ENCODE measurements around the gene GPX4.

GPX4 gene

GRCh38 chr19:1070576-1070930 is 33.2 kb upstream of the GPX4 start:
- DNase-seq (ENCODE audit: low read depth) = no peak
- no peak overlapping the region for H3K4me3 ChIP-seq (ENCODE audit: low read depth, low read length)
- no peak for TF ChIP-seq CTCF (IDR thresholded peaks at IDR 0.05; ENCODE audit: low read depth, low read length, missing control alignments)

GRCh38 chr19:1070931-1071791 is 32.6 kb upstream of the GPX4 start:
- no peak for DNase-seq (ENCODE audit: low read depth)
- TF ChIP-seq CTCF (IDR thresholded peaks at IDR 0.05; ENCODE audit: low read depth, low read length, missing control alignments) = no peak
- no peak overlapping the region for H3K4me3 ChIP-seq (ENCODE audit: low read depth, low read length)

- no peak overlapping the region for H3K4me3 ChIP-seq (ENCODE audit: low read depth, low read length)
- TF ChIP-seq CTCF (IDR thresholded peaks at IDR 0.05; ENCODE audit: low read depth, low read length, missing control alignments) = no peak
- no peak for DNase-seq (ENCODE audit: low read depth)
These were observed 31.3 kb upstream of the GPX4 start for GRCh38 chr19:1072371-1073015.

- DNase-seq (ENCODE audit: low read depth) = no peak
- TF ChIP-seq CTCF (IDR thresholded peaks at IDR 0.05; ENCODE audit: low read depth, low read length, missing control alignments) = no peak
- H3K4me3 ChIP-seq (ENCODE audit: low read depth, low read length) = no peak overlapping the region
These were observed 30.5 kb upstream of the GPX4 start for GRCh38 chr19:1073063-1073955.

- no peak for TF ChIP-seq CTCF (IDR thresholded peaks at IDR 0.05; ENCODE audit: low read depth, low read length, missing control alignments)
- no peak for DNase-seq (ENCODE audit: low read depth)
- peak overlapping the region; percentile 3; the same call in 1 of the 2 replicates for H3K4me3 ChIP-seq (ENCODE audit: low read depth, low read length)
These were observed 29.8 kb upstream of the GPX4 start for GRCh38 chr19:1073956-1074517.

- no peak for TF ChIP-seq CTCF (IDR thresholded peaks at IDR 0.05; ENCODE audit: low read depth, low read length, missing control alignments)
- no peak for DNase-seq (ENCODE audit: low read depth)
- H3K4me3 ChIP-seq (ENCODE audit: low read depth, low read length) = peak overlapping the region; percentile 38
These were observed 29.1 kb upstream of the GPX4 start for GRCh38 chr19:1074544-1075283.
